SK-N-SH (cell line): Measurements from ENCODE around the gene SOCS3. TPM values are rescaled to one million over a fixed set of nuclear protein-coding genes. Genes with fewer than 3 reads are reported as not detected.

ENCODE experiments used
- CTCF ChIA-PET: fragments of 300-600, 350-600 bp; formaldehyde crosslinking; extraction: SDS; loops from one replicate; lab custom pipeline; 2021; lab: Yijun Ruan, JAX
- POLR2A ChIA-PET: fragments of 350-600 bp; sonication (Branson Sonifier 250); formaldehyde crosslinking; extraction: SDS; loops from one replicate; lab custom pipeline; 2020; ENCODE audit warnings: antibody characterized with exemption, inconsistent platforms; lab: Yijun Ruan, JAX
- DNase-seq: peaks from one replicate; pipeline ENCODE4 v3.0.0; 2012
- H2AFZ ChIP-seq: fragments of 200-600 bp; sonication (generic); 2 replicates; pipeline ENCODE4 v1.8.1; 2016; ENCODE audit warnings: antibody characterized with exemption, mild to moderate bottlenecking, low read depth
- H3F3A ChIP-seq: fragments of 200-600 bp; sonication (generic); replicated peaks from 2 replicates; pipeline ENCODE3; 2016; ENCODE audit warnings: antibody characterized with exemption, mild to moderate bottlenecking; ENCODE audit not compliant: insufficient read depth
- H3K27ac ChIP-seq, 2 experiments: fragments of 200-500 bp in 1 of 2; fragments of 200-600 bp in 1 of 2; sonication (Bioruptor generic) in 1 of 2; sonication (generic), shearing (Covaris generic) in 1 of 2; 2 replicates each; pipeline versions ENCODE4 v1.5.1 to v1.6.1; 2014 to 2016; ENCODE audit warnings: low read depth in 2 of 2, inconsistent platforms in 1 of 2, low read length in 1 of 2, mild to moderate bottlenecking in 1 of 2, mixed read lengths in 1 of 2
- H3K27me3 ChIP-seq: fragments of 200-600 bp; sonication (generic), shearing (Covaris generic); 2 replicates; pipeline ENCODE4 v1.6.1; 2016; ENCODE audit warnings: mixed run types; ENCODE audit not compliant: insufficient read depth
- H3K36me3 ChIP-seq, 2 experiments: fragments of 200-500 bp in 1 of 2; fragments of 200-600 bp in 1 of 2; sonication (Bioruptor generic) in 1 of 2; sonication (generic) in 1 of 2; replicated peaks in 1 of 2; 2 replicates each; pipeline versions ENCODE3 to v1.5.1; 2014 to 2016; ENCODE audit warnings: low read length in 1 of 2, mild to moderate bottlenecking in 1 of 2; ENCODE audit not compliant: insufficient read depth in 2 of 2, control insufficient read depth in 1 of 2
- H3K4me1 ChIP-seq, 2 experiments: fragments of 200-500 bp in 1 of 2; fragments of 200-600 bp in 1 of 2; sonication (Bioruptor generic) in 1 of 2; sonication (generic), shearing (Covaris generic) in 1 of 2; 2 replicates each; pipeline versions ENCODE4 v1.5.1 to v1.6.1; 2014 to 2016; ENCODE audit warnings: low read depth in 1 of 2, low read length in 1 of 2, mixed run types in 1 of 2; ENCODE audit not compliant: insufficient read depth in 2 of 2, control insufficient read depth in 1 of 2
- H3K4me2 ChIP-seq: fragments of 200-600 bp; sonication (generic), shearing (Covaris generic); 2 replicates; pipeline ENCODE4 v1.6.1; 2017; ENCODE audit warnings: mixed run types
- H3K4me3 ChIP-seq, 2 experiments: fragments of 200-500 bp in 1 of 2; fragments of 200-600 bp in 1 of 2; sonication (Bioruptor generic) in 1 of 2; sonication (generic), shearing (Covaris generic) in 1 of 2; 2 replicates each; pipeline versions ENCODE4 v1.5.1 to v1.8.1; 2014 to 2016; ENCODE audit warnings: low read depth in 2 of 2, inconsistent platforms in 1 of 2, low read length in 1 of 2, mild to moderate bottlenecking in 1 of 2, mixed read lengths in 1 of 2, moderate library complexity in 1 of 2
- H3K79me2 ChIP-seq: fragments of 200-600 bp; sonication (generic); 2 replicates; pipeline ENCODE4 v1.8.1; 2017; ENCODE audit warnings: mild to moderate bottlenecking; ENCODE audit not compliant: insufficient read depth
- H3K9ac ChIP-seq: fragments of 200-600 bp; sonication (generic); 2 replicates; pipeline ENCODE4 v1.6.1; 2017; ENCODE audit warnings: mixed run types
- H3K9me2 ChIP-seq: fragments of 200-600 bp; sonication (generic); 2 replicates; pipeline ENCODE4 v1.6.1; 2017; ENCODE audit warnings: mixed run types
- H3K9me3 ChIP-seq: fragments of 200-600 bp; sonication (generic); 2 replicates; pipeline ENCODE4 v1.6.1; 2017; ENCODE audit warnings: mixed run types, mild to moderate bottlenecking, moderate library complexity
- H4K20me1 ChIP-seq: fragments of 200-600 bp; sonication (generic); 2 replicates; pipeline ENCODE4 v1.6.1; 2017; ENCODE audit warnings: mild to moderate bottlenecking, mixed run types; ENCODE audit not compliant: insufficient read depth
- CTCF ChIP-seq: fragments of 200-600 bp; sonication (generic); IDR thresholded peaks from 2 replicates; pipeline ENCODE4 v1.6.1; 2017; ENCODE audit warnings: antibody characterized with exemption, mild to moderate bottlenecking, moderate library complexity
- ELF1 ChIP-seq: IDR thresholded peaks from 2 replicates; pipeline ENCODE4 v1.4.0; 2012
- FOXM1 ChIP-seq: IDR thresholded peaks from 2 replicates; pipeline ENCODE4 v1.4.0; 2012; ENCODE audit warnings: low read depth, mild to moderate bottlenecking
- PBX3 ChIP-seq: IDR thresholded peaks from 2 replicates; pipeline ENCODE4; 2012
- RCOR1 ChIP-seq: fragments of 150-350 bp; IDR thresholded peaks from 2 replicates; pipeline ENCODE4 v1.6.1; 2017; ENCODE audit warnings: antibody characterized with exemption, low read length
- REST ChIP-seq: IDR thresholded peaks from 2 replicates; pipeline ENCODE4 v1.6.1; 2012; ENCODE audit warnings: mild to moderate bottlenecking, low read depth, low read length, moderate library complexity
- RXRA ChIP-seq: IDR thresholded peaks from 2 replicates; pipeline ENCODE4 v1.4.0; 2012; ENCODE audit warnings: low read depth, mild to moderate bottlenecking, borderline replicate concordance
- SMC3 ChIP-seq: IDR thresholded peaks from 2 replicates; pipeline ENCODE4 v1.6.1; 2012; ENCODE audit warnings: low read depth, low read length, improper control_type of control experiment
- TAF1 ChIP-seq: IDR thresholded peaks from 2 replicates; pipeline ENCODE4 v1.6.1; 2012; ENCODE audit warnings: low read depth, mild to moderate bottlenecking, low read length, moderate library complexity, borderline replicate concordance
- TCF12 ChIP-seq: IDR thresholded peaks from 2 replicates; pipeline ENCODE4 v1.4.0; 2012
- USF1 ChIP-seq: IDR thresholded peaks from 2 replicates; pipeline ENCODE4 v1.4.0; 2012; ENCODE audit warnings: low read depth, borderline replicate concordance
- YY1 ChIP-seq: IDR thresholded peaks from 2 replicates; pipeline ENCODE4 v1.4.0; 2012; ENCODE audit warnings: low read depth, mild to moderate bottlenecking
- ZBTB33 ChIP-seq: IDR thresholded peaks from 2 replicates; pipeline ENCODE4 v1.4.0; 2012; ENCODE audit warnings: low read depth, borderline replicate concordance
- WGBS: methylation state at CpG from one replicate; pipeline ENCODE4 v1.1.6; 2017; ENCODE audit warnings: low lambda C conversion rate; 5-methylcytosine and 5-hydroxymethylcytosine counted together
- polyA plus RNA-seq, 3 experiments: library from polyadenylated mRNA; depleted of rRNA; stranded (reverse); fragments of >200 nt; gene quantifications; 2 replicates each; pipeline ENCODE4 v1.2.3, GENCODE V29; 2012

SOCS3 gene
- polyA plus RNA-seq, 1 of the 3 experiments (the other 2 are of a cell fraction): 24.9 TPM

GRCh38 chr17:78351449-78352006 is 8.3 kb downstream of the SOCS3 start:
- Histone ChIP-seq H3K9me2 (no peaks in the 10 kb centered on the region), H3K9me3 (no peaks in the 10 kb centered on the region), H3F3A (peaks cover 47% of the 10 kb centered on the region), H3K36me3 (peaks cover 14 to 15% of the 10 kb centered on the region in 2 experiments), H3K79me2 (peaks cover 25% of the 10 kb centered on the region), H3K9ac (no peak overlapping the region), H3K27ac (peak overlapping the region; percentile 87 to 91; a peak in 3 of 4 replicates), H2AFZ (no peak overlapping the region), H3K4me2 (peak overlapping the region; percentile 79; the same call in 1 of the 2 replicates), H3K4me1 (peaks cover 33 to 47% of the 10 kb centered on the region in 2 experiments), H3K4me3 (no peak overlapping the region), H4K20me1 (peaks cover 4% of the 10 kb centered on the region; the same call in 1 of the 2 replicates), H3K27me3 (no peaks in the 10 kb centered on the region)
- WGBS: 63% methylated on average over 14 of the region's 16 CpGs
- TF ChIP-seq FOXM1 (no peak), USF1 (no peak), SMC3 (0 out of 2 replicates have a peak, but pooled peaks have one; percentile 12), REST (0 out of 2 replicates have a peak, but pooled peaks have one; percentile 30), TAF1 (no peak), RCOR1 (no peak)
- POLR2A ChIA-PET: interaction anchor here (1.0 kb wide), 1 partner anchor 101 kb away, joined by 3 read pairs; no protein-coding TSS in a partner anchor
- CTCF ChIA-PET: interaction anchor here (0.8 to 1.1 kb wide), 2 partner anchors 16 to 19 kb away, joined by 3 read pairs; no protein-coding TSS in a partner anchor
- DNase-seq: no peak

- Histone ChIP-seq H3K9me3 (no peaks in the 10 kb centered on the region), H3K4me3 (no peak overlapping the region), H2AFZ (no peak overlapping the region), H3K36me3 (peaks cover under 1 to 4% of the 10 kb centered on the region in 2 experiments), H3K4me2 (no peak overlapping the region), H3F3A (peaks cover 33% of the 10 kb centered on the region), H3K9me2 (no peaks in the 10 kb centered on the region), H3K4me1 (peaks cover 25 to 43% of the 10 kb centered on the region in 2 experiments), H4K20me1 (no peaks in the 10 kb centered on the region), H3K79me2 (peaks cover 10% of the 10 kb centered on the region), H3K27ac (no peak overlapping the region), H3K9ac (no peak overlapping the region), H3K27me3 (no peaks in the 10 kb centered on the region)
- ChIA-PET CTCF (interaction anchor here (0.8 kb wide), 1 partner anchor 12 kb away, joined by 3 read pairs; no protein-coding TSS in a partner anchor), POLR2A (no interaction called here)
- no peak for TF ChIP-seq RXRA
- TF ChIP-seq YY1: no peak
- no peak for TF ChIP-seq ZBTB33
- TF ChIP-seq ELF1: no peak
- no peak for TF ChIP-seq TCF12
- TF ChIP-seq PBX3: no peak
- peak; percentile 39; the same call in 1 of the 2 replicates for TF ChIP-seq CTCF
- 83% methylated on average over 4 of the region's 4 CpGs for WGBS
- no peak for DNase-seq
Measured at GRCh38 chr17:78349891-78350642, 9.8 kb downstream of the SOCS3 start.
